HepG2 (cell line): ENCODE measurements around the gene SLC5A6. TPM values are rescaled to one million over a fixed set of nuclear protein-coding genes. Genes with fewer than 3 reads are reported as not detected.

Source experiments
- ATAC-seq: fragments of 200-7000 bp; cut with Tn5 transposase; 3 replicates; pipeline ENCODE4 v1.9.1; 2020; ENCODE audit warnings: mild to moderate bottlenecking, moderate library complexity
- BruUV-seq: library from RNA; stranded (reverse); fragments of 400-500 nt; replicated peaks from 2 replicates; lab custom pipeline; 2021; lab: Mats Ljungman, UMichigan
- CTCF ChIA-PET: fragments of 300-600 bp; formaldehyde crosslinking; extraction: SDS; loops from one replicate; lab custom pipeline; 2021; ENCODE audit warnings: low total read pairs, inconsistent platforms, low intra/inter-chr PET ratio; lab: Yijun Ruan, JAX
- POLR2A ChIA-PET: fragments of 350-600 bp; sonication (Branson Sonifier 250); formaldehyde crosslinking; loops from one replicate; lab custom pipeline; 2020; ENCODE audit warnings: antibody characterized with exemption, inconsistent platforms; lab: Yijun Ruan, JAX
- DNase-seq: peaks from one replicate; pipeline ENCODE4 v3.0.0-alpha.2; 2015; ENCODE audit warnings: low spot score
- FAIRE-seq: peaks from 3 replicates; lab custom pipeline; 2011; peaks lifted over from hg19 to GRCh38; lab: Jason Lieb, UNC
- H2AFZ ChIP-seq: one replicate; pipeline ENCODE4 v1.6.1; 2011; ENCODE audit warnings: low read length, inconsistent platforms
- H3K27ac ChIP-seq: fragments of 300-600 bp; 3 replicates; pipeline ENCODE4 v1.8.0; 2011; ENCODE audit warnings: mixed run types, mild to moderate bottlenecking, mixed read lengths, low read length, inconsistent platforms; ENCODE audit not compliant: insufficient read depth; ENCODE audit errors: extremely low read length
- H3K27me3 ChIP-seq, 2 experiments: fragments of 200-600 bp in 1 of 2; 2 replicates in 1 of 2; 3 replicates in 1 of 2; pipeline versions ENCODE4 v1.6.0 to v1.8.0; 2011; ENCODE audit warnings: low read length in 2 of 2, mild to moderate bottlenecking in 2 of 2, moderate library complexity in 2 of 2, inconsistent platforms in 1 of 2; ENCODE audit not compliant: insufficient read depth in 2 of 2, control insufficient read depth in 1 of 2
- H3K36me3 ChIP-seq, 2 experiments: fragments of 200-600 bp in 1 of 2; replicated peaks in 1 of 2; 2 replicates in 1 of 2; 3 replicates in 1 of 2; pipeline versions ENCODE4 v1.5.1 to v1.8.0; 2011; ENCODE audit warnings: low read length in 2 of 2, inconsistent platforms in 1 of 2; ENCODE audit not compliant: insufficient read depth in 2 of 2, control insufficient read depth in 1 of 2
- H3K4me1 ChIP-seq: 2 replicates; pipeline ENCODE4 v1.5.1; 2012; ENCODE audit warnings: low read length, inconsistent platforms; ENCODE audit not compliant: insufficient read depth
- H3K4me2 ChIP-seq: 2 replicates; pipeline ENCODE4 v1.6.0; 2011; ENCODE audit warnings: low read depth, low read length, inconsistent platforms
- H3K4me3 ChIP-seq, 3 experiments: fragments of 200-600 bp in 1 of 3; sonication (generic), shearing (Covaris generic) in 1 of 3; replicated peaks in 1 of 3; 2 replicates each; pipeline ENCODE4 v1.5.1; 2011 to 2016; ENCODE audit warnings: low read length in 3 of 3, inconsistent platforms in 2 of 3, low read depth in 2 of 3, mild to moderate bottlenecking in 2 of 3, control low read depth in 1 of 3, mixed read lengths in 1 of 3; ENCODE audit not compliant: insufficient read depth in 1 of 3
- H3K79me2 ChIP-seq: one replicate; pipeline ENCODE4 v1.6.1; 2011; ENCODE audit warnings: low read length, inconsistent platforms; ENCODE audit not compliant: insufficient read depth
- H3K9ac ChIP-seq: 2 replicates; pipeline ENCODE4 v1.6.0; 2011; ENCODE audit warnings: mild to moderate bottlenecking, low read depth, low read length, inconsistent platforms; ENCODE audit not compliant: insufficient read depth
- H3K9me3 ChIP-seq: 2 replicates; pipeline ENCODE4 v1.5.1; 2012; ENCODE audit warnings: mild to moderate bottlenecking, low read length
- H4K20me1 ChIP-seq: 2 replicates; pipeline ENCODE4 v1.6.0; 2011; ENCODE audit warnings: inconsistent platforms, mild to moderate bottlenecking, low read length, moderate library complexity; ENCODE audit not compliant: insufficient read depth
- GATAD2A ChIP-seq: IDR thresholded peaks from 2 replicates; pipeline ENCODE4 v1.6.1; 2016
- ZMYM4 ChIP-seq: sonication (generic); formaldehyde crosslinking; IDR thresholded peaks from 2 replicates; pipeline ENCODE4 v1.8.1; 2023; ENCODE audit warnings: mild to moderate bottlenecking, missing genetic modification reagents
- ZNF616 ChIP-seq: sonication (generic); formaldehyde crosslinking; IDR thresholded peaks from 2 replicates; pipeline ENCODE4 v1.5.0; 2020; ENCODE audit warnings: low read depth, mild to moderate bottlenecking, missing genetic modification reagents
- ZNF839 ChIP-seq: sonication (generic); formaldehyde crosslinking; IDR thresholded peaks from 2 replicates; pipeline ENCODE4 v1.4.0; 2020; ENCODE audit warnings: missing genetic modification reagents, mild to moderate bottlenecking, borderline replicate concordance
- WGBS: methylation state at CpG from one replicate; pipeline ENCODE4 v1.1.6; 2017; ENCODE audit warnings: low lambda C conversion rate; 5-methylcytosine and 5-hydroxymethylcytosine counted together
- in situ Hi-C: cut with HindIII; loops from 2 replicates; pipeline ENCODE4 v1.10.0; 2017; ENCODE audit warnings: low pct_unique_long_range_greater_than_20kb; ENCODE audit not compliant: extremely low pct_ligation_motif_present
- intact Hi-C: fragments of 100-400 bp; cut with micrococcal nuclease; formaldehyde crosslinking; loops from one replicate; pipeline ENCODE4 v1.10.0; 2022; ENCODE audit not compliant: unreplicated experiment
- polyA plus RNA-seq, 8 experiments: library from polyadenylated mRNA; depleted of rRNA in 3 of 8; stranded (reverse) in 7 of 8; unstranded in 1 of 8; fragments of >200 nt; fragmentation: Illumina TruSeq in 4 of 8; extraction: Trizol in 4 of 8; gene quantifications; 2 replicates each; pipeline versions ENCODE4 v1.2.1 to v1.2.3, GENCODE V29; 2011 to 2016; ENCODE audit warnings: low read depth in 4 of 8, missing spikeins in 1 of 8, mixed read lengths in 1 of 8; ENCODE audit not compliant: insufficient read depth in 1 of 8
- total RNA-seq, 5 experiments: library from RNA; depleted of rRNA; stranded (reverse); fragments of >200 nt; fragmentation: Illumina TruSeq; extraction: Trizol; gene quantifications; 2 replicates each; pipeline ENCODE4 v1.2.3, GENCODE V29; 2016; ENCODE audit warnings: low read depth in 1 of 5

Gene SLC5A6
- total and polyA plus RNA-seq, 2 of the 13 experiments (the other 11 are each of a cell fraction or from before 2014, with no cell fraction given), result 135 to 417 TPM

DNA sequence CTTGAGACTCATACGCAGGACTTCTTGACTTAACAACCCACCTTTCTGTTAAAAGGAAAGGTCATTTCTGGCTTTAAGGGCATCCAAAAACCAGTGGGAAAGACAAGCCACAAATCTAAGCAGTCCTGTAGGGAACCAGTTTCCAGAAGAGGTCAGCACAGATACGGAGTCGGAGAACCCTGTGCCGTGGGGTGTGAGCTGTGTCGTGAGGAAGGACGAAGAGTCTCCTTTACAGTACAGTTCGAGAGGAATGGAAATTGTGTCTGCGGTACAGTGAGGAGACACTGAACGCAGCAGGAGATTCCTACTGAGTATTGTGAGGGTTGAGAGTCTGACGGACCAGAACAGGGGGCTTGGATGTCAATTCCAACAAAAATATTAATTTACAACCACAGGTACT lies 33.0 kb upstream of the SLC5A6 start:
- 93% methylated on average over 10 of the region's 10 CpGs for WGBS
- H2AFZ ChIP-seq, result no peak overlapping the region
- FAIRE-seq (no peak), DNase-seq (no peak), ATAC-seq (no peak)
- no peak overlapping the region for H3K4me2 ChIP-seq
- H3K4me1 ChIP-seq, result peaks cover 13% of the 10 kb centered on the region
- intact Hi-C loops (no loop called here), in situ Hi-C loops (no loop called here)
- no peaks in the 10 kb centered on the region for H3K79me2 ChIP-seq
- H3K4me3 ChIP-seq, result no peak overlapping the region
- BruUV-seq, result no TSS peak
- H4K20me1 ChIP-seq, result no peaks in the 10 kb centered on the region
- H3K27ac ChIP-seq, result no peak overlapping the region
- TF ChIP-seq GATAD2A (no peak), ZMYM4 (no peak), ZNF839 (CRISPR knock-in tag) (no peak)
- POLR2A ChIA-PET, result interaction anchor here (0.8 kb wide), 1 partner anchor 21 kb away, joined by 3 read pairs; no protein-coding TSS in a partner anchor
- H3K9me3 ChIP-seq, result no peaks in the 10 kb centered on the region
- 0 out of 5 replicates have a peak, but pooled peaks cover 0 to 2% of the 10 kb centered on the region in 2 experiments for H3K27me3 ChIP-seq
- H3K36me3 ChIP-seq, result peaks cover 33 to 44% of the 10 kb centered on the region in 2 experiments
- no peak overlapping the region for H3K9ac ChIP-seq
- CTCF ChIA-PET, result no interaction called here

DNA sequence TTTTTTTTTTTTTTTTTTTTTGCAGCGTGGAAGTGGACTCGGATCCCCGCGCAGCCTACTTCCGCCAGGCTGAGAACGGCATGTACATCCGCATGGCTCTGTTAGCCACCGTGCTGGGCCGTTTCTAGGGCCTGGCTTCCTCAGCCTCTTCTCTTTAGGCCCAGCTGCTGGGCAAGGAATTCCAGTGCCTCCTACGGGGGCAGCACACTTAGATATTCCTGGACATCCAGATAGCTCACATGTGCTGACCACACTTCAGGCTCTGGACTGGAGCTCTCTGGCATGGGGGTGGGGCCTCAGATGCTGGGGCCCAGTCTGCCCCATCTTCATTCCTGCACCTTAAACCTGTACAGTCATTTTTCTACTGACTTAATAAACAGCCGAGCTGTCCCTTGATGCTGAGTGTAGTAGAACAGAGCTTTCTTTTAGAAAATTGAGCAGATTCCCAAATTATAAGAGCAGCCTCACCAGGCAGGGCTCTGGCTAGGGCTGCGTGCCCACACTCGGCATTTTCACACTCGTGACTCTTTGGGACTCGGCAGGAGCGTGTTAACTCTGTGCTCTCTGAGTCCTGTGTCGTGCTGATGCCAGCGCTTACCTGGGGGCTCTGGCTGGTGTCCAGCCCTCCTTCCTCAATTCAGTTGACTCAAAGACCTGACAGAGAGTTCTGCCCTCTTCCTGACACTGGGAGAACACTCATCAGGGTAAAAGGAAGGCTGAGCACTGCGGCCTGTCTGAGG lies 31.5 kb upstream of the SLC5A6 start:
- 98% methylated on average over 19 of the region's 19 CpGs for WGBS
- ChIA-PET POLR2A (interaction anchor here (0.8 kb wide), 1 partner anchor 36 kb away, joined by 4 read pairs; no protein-coding TSS in a partner anchor), CTCF (no interaction called here)
- DNase-seq, result no peak
- Histone ChIP-seq H3K27me3 (no peaks in the 10 kb centered on the region), H3K36me3 (peaks cover 43 to 58% of the 10 kb centered on the region in 2 experiments), H3K4me1 (no peaks in the 10 kb centered on the region), H3K79me2 (no peaks in the 10 kb centered on the region), H2AFZ (no peak overlapping the region), H3K9ac (no peak overlapping the region), H3K9me3 (no peaks in the 10 kb centered on the region), H3K27ac (no peak overlapping the region), H3K4me2 (no peak overlapping the region), H3K4me3 (no peak overlapping the region), H4K20me1 (no peaks in the 10 kb centered on the region)
- no peak for ATAC-seq
- no peak for TF ChIP-seq ZNF616 (CRISPR knock-in tag)
- FAIRE-seq, result no peak
- intact Hi-C loops (no loop called here), in situ Hi-C loops (no loop called here)
- BruUV-seq, result no TSS peak
